GM18861 (cell line): ENCODE measurements around the gene MED13.
"Not testable (repeated sequence)": the region's sequence is repeated elsewhere in the genome, so short reads cannot be mapped to it uniquely, and the experiment has no call there.

ENCODE experiments used
- ATAC-seq: cut with Tn5 transposase; IDR thresholded peaks from one replicate; pipeline ENCODE4 v1.9.1; 2021; ENCODE audit not compliant: unreplicated experiment

MED13 gene

GRCh38 chr17:61915162-61915561, 149.9 kb downstream of the MED13 start:
- ATAC-seq: not testable (repeated sequence)

GRCh38 chr17:61908292-61909037, 156.6 kb downstream of the MED13 start:
- ATAC-seq: no peak

GRCh38 chr17:61907361-61907760, 157.7 kb downstream of the MED13 start:
- no peak for ATAC-seq

GRCh38 chr17:61904094-61904710, 160.9 kb downstream of the MED13 start:
- ATAC-seq: peak; percentile 84

GRCh38 chr17:61903251-61903650, 161.8 kb downstream of the MED13 start:
- ATAC-seq: no peak

- ATAC-seq: no peak
Observed at GRCh38 chr17:61897548-61898180, 167.4 kb downstream of the MED13 start.

- no peak for ATAC-seq
Observed at GRCh38 chr17:61895391-61895790, 169.7 kb downstream of the MED13 start.

GRCh38 chr17:61894310-61894709, 170.8 kb downstream of the MED13 start:
- ATAC-seq: not testable (repeated sequence)
